ENCODE data around the gene PNPLA6. TPM values are rescaled to one million over a fixed set of nuclear protein-coding genes. Genes with fewer than 3 reads are reported as not detected.

The PNPLA6 gene
- total and polyA plus RNA-seq, 2 of the 4 experiments (the other 2 are of a cell fraction), result 17.9 to 52.7 TPM

GRCh38 chr19:7595466-7596133, 60.1 kb downstream of the PNPLA6 start, which contains the start of gene CAMSAP3:
CAMSAP3 (plus strand) TSS chr19:7595863; CDS start chr19:7596003, 140 bp downstream.
- Histone ChIP-seq H2BK20ac (ENCODE audit: low read depth, low read length) (no peak within 1 kb of the TSS), H4K91ac (ENCODE audit: insufficient read depth, low read depth, low read length) (no peak within 1 kb of the TSS), H2BK5ac (ENCODE audit: low read depth, low read length, poor library complexity, severe bottlenecking) (no peak within 1 kb of the TSS), H3K79me1 (ENCODE audit: low read depth in 1 of 2, low read length in 2 of 2) (no peaks in the 10 kb centered on the region), H2BK15ac (ENCODE audit: low read depth, low read length) (no peak within 1 kb of the TSS), H4K8ac (ENCODE audit: low read depth in 2 of 2, low read length in 2 of 2) (no peak within 1 kb of the TSS), H3K18ac (ENCODE audit: low read depth, low read length) (no peak within 1 kb of the TSS), H3K14ac (replicated peaks; ENCODE audit: low read depth, low read length) (no peak within 1 kb of the TSS), H3K4ac (ENCODE audit: low read depth, low read length) (no peak within 1 kb of the TSS), H4K20me1 (ENCODE audit: insufficient read depth, low read length) (no peaks in the 10 kb centered on the region), H2AK9ac (replicated peaks; ENCODE audit: low read depth, low read length, poor library complexity) (peak within 1 kb of the TSS; percentile 55), H3K27me3 (ENCODE audit: control insufficient read depth, insufficient read depth, low read length) (peaks cover 39% of the 10 kb centered on the region), H3K9me3 (ENCODE audit: control insufficient read depth, insufficient read depth, low read length) (no peaks in the 10 kb centered on the region), H3K4me3 (ENCODE audit: insufficient read depth, low read depth, low read length) (peak within 1 kb of the TSS; percentile 18; the same call in 1 of the 2 replicates), H2AFZ (replicated peaks; ENCODE audit: low read length, poor library complexity) (no peak within 1 kb of the TSS), H2BK120ac (ENCODE audit: low read depth, low read length) (no peak within 1 kb of the TSS), H2AK5ac (ENCODE audit: low read depth, low read length) (no peak within 1 kb of the TSS), H3K9me1 (ENCODE audit: insufficient read depth, low read length) (no peaks in the 10 kb centered on the region), H3K23ac (ENCODE audit: low read depth, low read length) (no peak within 1 kb of the TSS), H3K4me2 (ENCODE audit: low read depth, low read length) (peak within 1 kb of the TSS; percentile 24; the same call in 1 of the 2 replicates), H4K5ac (ENCODE audit: low read depth, low read length) (no peak within 1 kb of the TSS), H3K9ac (ENCODE audit: low read depth, low read length) (no peak within 1 kb of the TSS), H3K27ac (ENCODE audit: insufficient read depth, low read length) (no peak within 1 kb of the TSS), H3K56ac (ENCODE audit: extremely low read depth, insufficient read depth, low read length) (no peak within 1 kb of the TSS), H3K36me3 (ENCODE audit: control insufficient read depth, insufficient read depth, low read length) (no peaks in the 10 kb centered on the region), H3K4me1 (ENCODE audit: control insufficient read depth, insufficient read depth, low read length) (no peaks in the 10 kb centered on the region)
- in situ Hi-C loops (cut with MboI; ENCODE audit: low sequenced_read_pairs) (no loop called here), dilution Hi-C loops (cut with HindIII; ENCODE audit: low sequenced_read_pairs, unreplicated experiment) (no loop called here), intact Hi-C loops (cut with micrococcal nuclease) (no loop called here)
- BruUV-seq (replicated peaks), result no TSS peak
- ATAC-seq (ENCODE audit: low read depth), result peak; percentile 62
- no peak for DNase-seq
- TF ChIP-seq CEBPB (IDR thresholded peaks at IDR 0.05; ENCODE audit: low read depth, low read length) (no peak), RAD21 (IDR thresholded peaks at IDR 0.05; ENCODE audit: low read length) (no peak), FOS (IDR thresholded peaks at IDR 0.05; ENCODE audit: low read depth, low read length) (no peak), MXI1 (IDR thresholded peaks at IDR 0.05; ENCODE audit: borderline replicate concordance, low read depth, low read length) (no peak)
- WGBS, 2 experiments (ENCODE audit: extremely low coverage in 2 of 2, insufficient read length in 1 of 2), result 10% methylated on average over 6 of the region's 78 CpGs; no CpG with 5 or more reads in 1 of the 2 experiments
- POLR2A ChIA-PET (ENCODE audit: unreplicated experiment), result no interaction called here
- CTCF ChIA-PET, result no interaction called here
